ENCODE results near the gene VCAN.

VCAN gene

GRCh38 chr5:83518319-83519061, 46.9 kb downstream of the VCAN start:
- no peaks in the 10 kb centered on the region for H3K27me3 ChIP-seq (ENCODE audit: insufficient read depth, low read depth, severe bottlenecking)
- no peaks in the 10 kb centered on the region for H3K36me3 ChIP-seq
- no peak overlapping the region for H3K27ac ChIP-seq

DNA sequence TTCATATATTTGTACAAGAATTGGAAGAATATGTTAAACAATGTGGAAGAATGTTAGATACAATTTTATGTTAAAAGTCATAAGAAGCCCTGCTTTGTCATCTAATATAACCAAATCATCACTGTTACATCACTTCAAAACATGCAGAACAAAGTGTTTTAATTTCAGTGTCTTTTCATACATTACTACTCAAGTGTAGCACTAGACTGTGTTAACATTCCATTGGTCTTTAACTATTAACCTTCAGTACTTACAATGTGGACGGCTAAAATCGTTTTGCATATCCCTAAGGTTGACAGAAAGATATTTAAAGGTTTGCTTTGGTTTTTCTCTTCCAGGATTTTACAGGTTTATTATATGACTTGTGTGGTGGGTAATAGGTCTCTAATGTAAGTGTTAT, 50.9 kb downstream of the VCAN start:
- Histone ChIP-seq H3K4me3 (ENCODE audit: low read depth, low read length) (no peak overlapping the region), H3K27me3 (ENCODE audit: insufficient read depth, low read depth, severe bottlenecking) (no peaks in the 10 kb centered on the region), H3K27ac (no peak overlapping the region), H3K36me3 (no peaks in the 10 kb centered on the region), H3K9me3 (ENCODE audit: severe bottlenecking) (no peaks in the 10 kb centered on the region)
- DNase-seq: no peak
- TF ChIP-seq, protein P1, sequence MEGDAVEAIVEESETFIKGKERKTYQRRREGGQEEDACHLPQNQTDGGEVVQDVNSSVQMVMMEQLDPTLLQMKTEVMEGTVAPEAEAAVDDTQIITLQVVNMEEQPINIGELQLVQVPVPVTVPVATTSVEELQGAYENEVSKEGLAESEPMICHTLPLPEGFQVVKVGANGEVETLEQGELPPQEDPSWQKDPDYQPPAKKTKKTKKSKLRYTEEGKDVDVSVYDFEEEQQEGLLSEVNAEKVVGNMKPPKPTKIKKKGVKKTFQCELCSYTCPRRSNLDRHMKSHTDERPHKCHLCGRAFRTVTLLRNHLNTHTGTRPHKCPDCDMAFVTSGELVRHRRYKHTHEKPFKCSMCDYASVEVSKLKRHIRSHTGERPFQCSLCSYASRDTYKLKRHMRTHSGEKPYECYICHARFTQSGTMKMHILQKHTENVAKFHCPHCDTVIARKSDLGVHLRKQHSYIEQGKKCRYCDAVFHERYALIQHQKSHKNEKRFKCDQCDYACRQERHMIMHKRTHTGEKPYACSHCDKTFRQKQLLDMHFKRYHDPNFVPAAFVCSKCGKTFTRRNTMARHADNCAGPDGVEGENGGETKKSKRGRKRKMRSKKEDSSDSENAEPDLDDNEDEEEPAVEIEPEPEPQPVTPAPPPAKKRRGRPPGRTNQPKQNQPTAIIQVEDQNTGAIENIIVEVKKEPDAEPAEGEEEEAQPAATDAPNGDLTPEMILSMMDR (IDR thresholded peaks at IDR 0.05; ENCODE audit: low read depth, low read length): no peak

More at GRCh38 chr5:83518319-83519061, 46.9 kb downstream of the VCAN start:
- TF ChIP-seq, protein P1 (IDR thresholded peaks at IDR 0.05; ENCODE audit: low read depth, low read length): no peak
- no peak for DNase-seq
- Histone ChIP-seq H3K4me3 (ENCODE audit: low read depth, low read length) (no peak overlapping the region), H3K9me3 (ENCODE audit: severe bottlenecking) (no peaks in the 10 kb centered on the region)

GRCh38 chr5:83523929-83524328, 52.4 kb downstream of the VCAN start:
- no peak for DNase-seq
- Histone ChIP-seq H3K27me3 (ENCODE audit: insufficient read depth, low read depth, severe bottlenecking) (no peaks in the 10 kb centered on the region), H3K27ac (no peak overlapping the region), H3K4me3 (ENCODE audit: low read depth, low read length) (no peak overlapping the region), H3K9me3 (ENCODE audit: severe bottlenecking) (no peaks in the 10 kb centered on the region), H3K36me3 (no peaks in the 10 kb centered on the region)
- TF ChIP-seq, protein P1 (IDR thresholded peaks at IDR 0.05; ENCODE audit: low read depth, low read length): no peak

DNA sequence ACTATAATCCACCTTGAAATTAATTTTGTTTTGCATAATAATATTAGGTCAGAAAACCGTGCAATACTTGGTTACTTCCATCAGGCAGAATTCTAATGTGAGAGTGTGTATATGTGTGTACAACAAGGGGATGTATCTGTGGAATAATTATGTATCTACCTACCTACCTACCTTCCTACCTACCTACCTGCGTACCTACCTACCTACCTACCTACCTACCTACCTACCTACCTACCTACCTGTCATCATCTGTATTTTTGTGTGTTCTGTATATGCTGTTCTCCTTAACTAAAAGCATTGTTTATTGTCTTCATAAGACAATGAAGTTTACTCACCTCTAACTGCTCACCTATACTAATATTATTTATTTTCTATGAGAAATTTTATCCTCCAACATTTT, 52.8 kb downstream of the VCAN start:
- no peak overlapping the region for H3K4me3 ChIP-seq (ENCODE audit: low read depth, low read length)
- H3K27me3 ChIP-seq (ENCODE audit: insufficient read depth, low read depth, severe bottlenecking): no peaks in the 10 kb centered on the region
- H3K9me3 ChIP-seq (ENCODE audit: severe bottlenecking): no peaks in the 10 kb centered on the region
- H3K27ac ChIP-seq: no peak overlapping the region
- DNase-seq: no peak
- TF ChIP-seq, protein P1 (IDR thresholded peaks at IDR 0.05; ENCODE audit: low read depth, low read length): no peak
- H3K36me3 ChIP-seq: no peaks in the 10 kb centered on the region

DNA sequence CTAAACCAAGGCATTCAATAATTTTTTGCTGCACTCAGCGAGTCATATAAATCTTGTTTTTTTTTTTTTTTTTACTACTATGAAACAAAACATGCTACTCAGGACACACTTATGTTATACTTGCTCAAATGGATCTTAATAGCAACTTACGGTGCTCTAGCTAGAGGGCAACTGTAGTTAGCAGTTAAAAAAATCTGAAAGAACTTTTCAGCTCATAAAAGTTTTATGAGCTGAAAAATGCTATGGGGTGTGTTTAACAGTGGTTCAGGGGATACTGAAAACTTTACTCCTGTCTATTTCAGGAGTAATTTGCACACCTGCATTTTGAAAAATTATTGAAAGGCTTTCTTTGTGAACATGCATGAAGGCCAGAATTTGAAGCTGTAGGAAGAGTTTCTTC, 53.4 kb downstream of the VCAN start:
- TF ChIP-seq, protein P1 (IDR thresholded peaks at IDR 0.05; ENCODE audit: low read depth, low read length): no peak
- Histone ChIP-seq H3K27ac (no peak overlapping the region), H3K4me3 (ENCODE audit: low read depth, low read length) (no peak overlapping the region), H3K9me3 (ENCODE audit: severe bottlenecking) (no peaks in the 10 kb centered on the region), H3K27me3 (ENCODE audit: insufficient read depth, low read depth, severe bottlenecking) (no peaks in the 10 kb centered on the region), H3K36me3 (no peaks in the 10 kb centered on the region)
- no peak for DNase-seq

GRCh38 chr5:83526289-83526688, 54.7 kb downstream of the VCAN start:
- no peak overlapping the region for H3K27ac ChIP-seq
- no peaks in the 10 kb centered on the region for H3K27me3 ChIP-seq (ENCODE audit: insufficient read depth, low read depth, severe bottlenecking)
- H3K9me3 ChIP-seq (ENCODE audit: severe bottlenecking): no peaks in the 10 kb centered on the region
- TF ChIP-seq, protein P1 (IDR thresholded peaks at IDR 0.05; ENCODE audit: low read depth, low read length): no peak
- no peak for DNase-seq
- H3K4me3 ChIP-seq (ENCODE audit: low read depth, low read length): no peak overlapping the region
- no peaks in the 10 kb centered on the region for H3K36me3 ChIP-seq
